Aorta (tissue), 5 donors: ENCODE measurements around the gene WNT5A. TPM values are rescaled to one million over a fixed set of nuclear protein-coding genes. Genes with fewer than 3 reads are reported as not detected.

Source experiments
- ATAC-seq: fragments of 200-7000 bp; cut with Tn5 transposase; one replicate; pipeline ENCODE4 v1.9.1; 2022; ENCODE audit warnings: moderate library complexity; ENCODE audit not compliant: low FRiP score
- DNase-seq, 2 donors: peaks; one replicate each; pipeline ENCODE4 v3.0.0-alpha.2; 2020
- H3K27ac ChIP-seq, 2 donors: one replicate each; pipeline ENCODE4 v1.5.1; 2013; ENCODE audit warnings: low read length in 2 of 2, mild to moderate bottlenecking in 2 of 2, moderate library complexity in 2 of 2, control low read depth in 1 of 2, inconsistent platforms in 1 of 2, low read depth in 1 of 2
- H3K27me3 ChIP-seq, 2 donors: one replicate each; pipeline ENCODE4 v1.6.1; 2013; ENCODE audit warnings: control low read depth in 1 of 2, low read length in 1 of 2, mild to moderate bottlenecking in 1 of 2, moderate library complexity in 1 of 2; ENCODE audit not compliant: insufficient read depth in 2 of 2, control insufficient read depth in 1 of 2
- H3K36me3 ChIP-seq, 2 donors: one replicate each; pipeline ENCODE4 v1.6.1; 2013; ENCODE audit warnings: control low read depth in 1 of 2, low read length in 1 of 2, mild to moderate bottlenecking in 1 of 2; ENCODE audit not compliant: insufficient read depth in 2 of 2, control insufficient read depth in 1 of 2
- H3K4me1 ChIP-seq, 2 donors: one replicate each; pipeline ENCODE4 v1.6.1; 2013; ENCODE audit warnings: low read length in 2 of 2, control low read depth in 1 of 2, mild to moderate bottlenecking in 1 of 2, moderate library complexity in 1 of 2; ENCODE audit not compliant: insufficient read depth in 2 of 2, control insufficient read depth in 1 of 2
- H3K4me3 ChIP-seq, 2 donors: one replicate each; pipeline ENCODE4 v1.5.1; 2013; ENCODE audit warnings: low read length in 2 of 2, control low read depth in 1 of 2, mild to moderate bottlenecking in 1 of 2
- H3K9me3 ChIP-seq: one replicate; pipeline ENCODE4 v1.6.1; 2013; ENCODE audit warnings: mild to moderate bottlenecking, low read length; ENCODE audit not compliant: control insufficient read depth
- WGBS, 2 donors: extraction: QIAGEN DNeasy Blood & Tissue Kit; methylation state at CpG; one replicate each; pipeline ENCODE4 v1.1.7; 2013; 5-methylcytosine and 5-hydroxymethylcytosine counted together
- intact Hi-C, 2 donors: fragments of 100-400 bp; cut with DNase I; formaldehyde crosslinking; loops; one replicate each; pipeline versions ENCODE4 v1.14.2 to v1.15.0; 2022
- polyA plus RNA-seq, 2 donors: library from polyadenylated mRNA; stranded (reverse); fragments of 200-250 nt; gene quantifications; one replicate each; pipeline ENCODE4 v1.2.3, GENCODE V29; 2013
- total RNA-seq, 2 donors: library from RNA; stranded (reverse); fragmentation: NEBNext Ultra II Directional; extraction: Animal tissue kit (Norgen Biotek cat#: 25700); gene quantifications; one replicate each; pipeline ENCODE4 v1.2.1, GENCODE V29; 2021
- donor health status: healthy with polysubstance abuse.
- donor health status: Bipolar disorder and iron deficiency.
- donor health status: DM: no; HTN: no; CAD: no.
- donor health status: DM: no; HTN: no; CAD: no.
- donor health status: DM: yes; HTN: yes; CAD: no.

WNT5A gene
- total and polyA plus RNA-seq, 4 donors: 0.13 to 10.6 (median 0.43) TPM

DNA sequence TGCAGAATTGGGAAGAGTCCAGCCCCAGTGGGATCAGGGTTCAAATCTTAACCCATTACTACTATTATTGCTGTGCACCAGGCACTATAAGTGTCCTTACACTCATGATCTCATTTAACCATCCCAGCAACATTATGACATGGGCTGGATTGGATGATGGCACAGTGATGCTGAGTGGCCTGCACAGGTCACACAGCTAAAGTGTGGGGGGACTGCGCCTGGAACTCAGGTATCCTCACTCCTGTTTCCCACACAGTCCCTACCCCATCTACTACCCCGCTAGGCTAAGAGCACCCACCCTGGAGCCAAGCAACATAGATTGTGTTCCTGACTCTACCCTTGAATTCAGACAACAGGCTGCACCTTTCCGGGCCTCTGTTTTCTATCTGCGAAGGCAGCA is 16.0 kb downstream of the WNT5A start:
- Histone ChIP-seq H3K4me3 (no peak overlapping the region), H3K4me1 (no peaks in the 10 kb centered on the region), H3K27ac (no peak overlapping the region), H3K27me3 (no peaks in the 10 kb centered on the region), H3K36me3 (no peaks in the 10 kb centered on the region), H3K9me3 (no peaks in the 10 kb centered on the region)
- intact Hi-C loops: no loop called here
- ATAC-seq (no peak), DNase-seq (no peak)
- 85 to 87% methylated on average over 4 of the region's 4 CpGs for WGBS, 2 donors

GRCh38 chr3:55469957-55470526 is 17.1 kb downstream of the WNT5A start:
- no peak overlapping the region for H3K27ac ChIP-seq
- no peaks in the 10 kb centered on the region for H3K36me3 ChIP-seq
- DNase-seq: no peak
- no peaks in the 10 kb centered on the region for H3K4me1 ChIP-seq
- no peaks in the 10 kb centered on the region for H3K9me3 ChIP-seq
- no peak for ATAC-seq
- H3K27me3 ChIP-seq: no peaks in the 10 kb centered on the region
- intact Hi-C loops: no loop called here
- no peak overlapping the region for H3K4me3 ChIP-seq
- 96% methylated on average over 32 of the region's 32 CpGs for WGBS, 2 donors

- WGBS, 2 donors: 87 to 88% methylated on average over 5 of the region's 5 CpGs
Measured at GRCh38 chr3:55468251-55468650, 18.9 kb downstream of the WNT5A start.

GRCh38 chr3:55467099-55467498 is 20.0 kb downstream of the WNT5A start:
- ATAC-seq (no peak), DNase-seq (no peak)
- H3K4me3 ChIP-seq: no peak overlapping the region
- no peaks in the 10 kb centered on the region for H3K27me3 ChIP-seq
- H3K27ac ChIP-seq: no peak overlapping the region
- 55% methylated on average over 2 of the region's 2 CpGs for WGBS, 2 donors
- no peaks in the 10 kb centered on the region for H3K9me3 ChIP-seq
- intact Hi-C loops: no loop called here
- H3K4me1 ChIP-seq: no peaks in the 10 kb centered on the region
- no peaks in the 10 kb centered on the region for H3K36me3 ChIP-seq

More at GRCh38 chr3:55468251-55468650, 18.9 kb downstream of the WNT5A start:
- H3K4me3 ChIP-seq: no peak overlapping the region
- no peaks in the 10 kb centered on the region for H3K9me3 ChIP-seq
- no peak for ATAC-seq
- H3K36me3 ChIP-seq: no peaks in the 10 kb centered on the region
- DNase-seq: no peak
- intact Hi-C loops: no loop called here
- no peak overlapping the region for H3K27ac ChIP-seq
- no peaks in the 10 kb centered on the region for H3K4me1 ChIP-seq
- no peaks in the 10 kb centered on the region for H3K27me3 ChIP-seq

GRCh38 chr3:55466526-55466925 is 20.6 kb downstream of the WNT5A start:
- Histone ChIP-seq H3K27me3 (no peaks in the 10 kb centered on the region), H3K9me3 (no peaks in the 10 kb centered on the region), H3K4me1 (no peaks in the 10 kb centered on the region), H3K36me3 (no peaks in the 10 kb centered on the region), H3K4me3 (no peak overlapping the region), H3K27ac (no peak overlapping the region)
- ATAC-seq: no peak
- WGBS, 2 donors: 46 to 55% methylated on average over 3 of the region's 3 CpGs
- no peak for DNase-seq
- intact Hi-C loops: no loop called here

DNA sequence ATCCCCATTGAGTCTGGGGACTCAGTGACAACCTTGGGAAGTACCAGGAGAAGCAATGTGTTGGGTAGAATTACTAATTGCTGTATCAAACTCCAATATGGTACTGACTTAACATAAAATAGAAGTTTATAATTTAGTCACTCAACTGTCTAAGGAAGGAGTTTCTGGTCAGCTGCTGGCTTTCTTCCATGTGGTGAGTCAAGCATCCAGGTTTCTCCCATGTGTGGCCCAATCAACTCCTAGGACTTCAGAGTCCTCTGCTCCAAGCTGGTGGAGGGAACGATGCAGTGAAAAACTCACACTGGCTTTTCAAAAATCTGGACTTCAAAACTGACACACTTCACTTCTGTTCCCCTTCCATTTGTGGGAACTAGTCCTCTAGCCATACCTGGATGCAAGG is 25.2 kb downstream of the WNT5A start:
- Histone ChIP-seq H3K27me3 (no peaks in the 10 kb centered on the region), H3K4me3 (no peak overlapping the region), H3K9me3 (no peaks in the 10 kb centered on the region), H3K36me3 (no peaks in the 10 kb centered on the region), H3K27ac (no peak overlapping the region), H3K4me1 (no peaks in the 10 kb centered on the region)
- 79 to 88% methylated on average over 1 of the region's 1 CpG for WGBS, 2 donors
- DNase-seq: no peak
- ATAC-seq: no peak
- intact Hi-C loops: no loop called here

GRCh38 chr3:55459838-55460237 is 27.3 kb downstream of the WNT5A start:
- H3K9me3 ChIP-seq: no peaks in the 10 kb centered on the region
- H3K27me3 ChIP-seq: no peaks in the 10 kb centered on the region
- no peak overlapping the region for H3K4me3 ChIP-seq
- DNase-seq (no peak), ATAC-seq (no peak)
- H3K36me3 ChIP-seq: no peaks in the 10 kb centered on the region
- intact Hi-C loops: no loop called here
- H3K4me1 ChIP-seq: no peaks in the 10 kb centered on the region
- H3K27ac ChIP-seq: no peak overlapping the region

DNA sequence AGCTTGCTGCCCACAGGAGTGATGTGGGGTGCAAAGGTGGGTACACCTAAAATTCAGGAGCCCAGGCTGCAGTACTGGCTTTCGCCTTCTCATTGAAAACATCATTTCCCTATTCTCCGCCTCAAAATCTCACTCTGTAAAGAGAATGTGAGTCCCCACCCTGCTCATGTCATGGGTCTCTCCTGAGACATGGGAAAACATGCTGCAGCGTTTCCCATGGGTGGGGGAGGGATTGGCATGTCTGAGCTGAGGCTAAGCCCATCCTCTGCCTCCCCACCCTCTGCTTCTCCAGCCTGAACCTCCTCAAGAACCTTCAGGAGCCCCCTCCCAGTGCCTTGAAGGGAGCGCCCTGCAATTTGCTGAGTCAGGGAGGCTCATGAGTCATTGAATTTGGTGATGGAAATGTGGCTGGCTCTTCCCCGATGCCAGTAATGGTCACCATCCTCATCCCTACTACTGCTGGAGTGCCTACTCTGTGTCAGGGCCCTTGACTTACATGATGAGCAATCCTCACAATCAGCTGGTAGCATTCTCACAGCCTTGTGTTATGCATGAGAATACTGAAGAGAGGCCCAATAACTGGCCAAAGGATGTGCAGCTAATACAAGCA is 28.8 kb downstream of the WNT5A start:
- ATAC-seq (no peak), DNase-seq (no peak)
- no peaks in the 10 kb centered on the region for H3K4me1 ChIP-seq
- H3K9me3 ChIP-seq: peaks cover 1% of the 10 kb centered on the region
- intact Hi-C loops: no loop called here
- H3K27me3 ChIP-seq: no peaks in the 10 kb centered on the region
- no peak overlapping the region for H3K4me3 ChIP-seq
- no peak overlapping the region for H3K27ac ChIP-seq
- 54 to 68% methylated on average over 5 of the region's 5 CpGs for WGBS, 2 donors
- no peaks in the 10 kb centered on the region for H3K36me3 ChIP-seq

GRCh38 chr3:55455915-55456314 is 31.2 kb downstream of the WNT5A start:
- H3K4me1 ChIP-seq: no peaks in the 10 kb centered on the region
- no peak overlapping the region for H3K4me3 ChIP-seq
- no peaks in the 10 kb centered on the region for H3K36me3 ChIP-seq
- 80 to 87% methylated on average over 12 of the region's 12 CpGs for WGBS, 2 donors
- no peaks in the 10 kb centered on the region for H3K27me3 ChIP-seq
- DNase-seq (no peak), ATAC-seq (no peak)
- H3K27ac ChIP-seq: no peak overlapping the region
- intact Hi-C loops: no loop called here
- peaks cover 1% of the 10 kb centered on the region for H3K9me3 ChIP-seq
